PC-9 (cell line): ENCODE data around the gene LARP7. TPM values are rescaled to one million over a fixed set of nuclear protein-coding genes. Genes with fewer than 3 reads are reported as not detected.

ENCODE experiments used
- BruUV-seq: library from RNA; stranded (reverse); fragments of 400-500 nt; replicated peaks from 2 replicates; lab custom pipeline; 2021; lab: Mats Ljungman, UMichigan
- CTCF ChIA-PET: fragments of 300-600 bp; sonication (Branson Sonifier 250); formaldehyde crosslinking; loops from one replicate; lab custom pipeline; 2022; ENCODE audit warnings: antibody characterized with exemption; lab: Charles Lee
- POLR2A ChIA-PET: fragments of 300-600 bp; sonication (Branson Sonifier 250); formaldehyde crosslinking; loops from one replicate; lab custom pipeline; 2022; ENCODE audit warnings: antibody characterized with exemption; ENCODE audit not compliant: unreplicated experiment; lab: Charles Lee
- DNase-seq, 2 experiments: peaks; one replicate each; pipeline versions ENCODE4 v3.0.0 to v3.0.0-alpha.2; 2015 to 2022; ENCODE audit warnings: mixed read lengths in 1 of 2
- H2AFZ ChIP-seq: fragments of 200-600 bp; sonication (generic); 2 replicates; pipeline ENCODE4 v1.8.1; 2017; ENCODE audit warnings: antibody characterized with exemption
- H3F3A ChIP-seq: fragments of 200-600 bp; sonication (generic); 2 replicates; pipeline ENCODE4 v1.8.1; 2017; ENCODE audit warnings: antibody characterized with exemption, mild to moderate bottlenecking, low read depth; ENCODE audit not compliant: insufficient read depth
- H3K27ac ChIP-seq: fragments of 200-600 bp; sonication (generic); 2 replicates; pipeline ENCODE4 v1.6.1; 2016; ENCODE audit warnings: mixed run types
- H3K27me3 ChIP-seq: fragments of 200-600 bp; sonication (generic); 2 replicates; pipeline ENCODE4 v1.6.1; 2016; ENCODE audit warnings: low read depth, mixed run types; ENCODE audit not compliant: insufficient read depth
- H3K36me3 ChIP-seq: fragments of 200-600 bp; sonication (generic); 2 replicates; pipeline ENCODE4 v1.6.1; 2016; ENCODE audit warnings: low read depth, mixed run types
- H3K4me1 ChIP-seq: fragments of 200-600 bp; sonication (generic); replicated peaks from 2 replicates; pipeline ENCODE4 v1.6.1; 2016; ENCODE audit warnings: mixed run types; ENCODE audit not compliant: insufficient read depth
- H3K4me2 ChIP-seq: fragments of 200-600 bp; sonication (generic); 2 replicates; pipeline ENCODE4 v1.6.1; 2017; ENCODE audit warnings: mixed run types
- H3K4me3 ChIP-seq: fragments of 200-600 bp; sonication (generic); 2 replicates; pipeline ENCODE4 v1.6.1; 2016; ENCODE audit warnings: mixed run types
- H3K79me2 ChIP-seq: fragments of 200-600 bp; sonication (generic); 2 replicates; pipeline ENCODE4 v1.6.1; 2017; ENCODE audit warnings: low read depth, mixed run types
- H3K9me2 ChIP-seq: fragments of 200-600 bp; sonication (generic); 2 replicates; pipeline ENCODE4 v1.8.1; 2017; ENCODE audit warnings: mild to moderate bottlenecking; ENCODE audit not compliant: insufficient read depth
- H3K9me3 ChIP-seq: fragments of 200-600 bp; sonication (generic); 2 replicates; pipeline ENCODE4 v1.8.1; 2016; ENCODE audit warnings: low read depth; ENCODE audit not compliant: insufficient read depth
- H4K20me1 ChIP-seq: fragments of 200-600 bp; sonication (generic); 2 replicates; pipeline ENCODE4 v1.8.1; 2017; ENCODE audit not compliant: insufficient read depth
- EZH2 ChIP-seq: fragments of 200-600 bp; sonication (generic); IDR thresholded peaks from 2 replicates; pipeline ENCODE4 v1.8.0; 2017; ENCODE audit warnings: antibody characterized with exemption, low read depth
- intact Hi-C: fragments of 100-400 bp; cut with micrococcal nuclease; formaldehyde crosslinking; loops from one replicate; pipeline ENCODE4 v1.10.0; 2022; ENCODE audit not compliant: unreplicated experiment
- total RNA-seq: library from RNA; stranded (reverse); gene quantifications from 2 replicates; pipeline ENCODE4 v1.2.3, GENCODE V29; 2021
- TF ChIP-seq, protein P1 (sequence below): fragments of 200-600 bp; sonication (generic); conservative IDR thresholded peaks from 2 replicates; pipeline ENCODE4 v1.6.1; 2017; ENCODE audit warnings: mixed run types, antibody characterized with exemption, mild to moderate bottlenecking, moderate library complexity

The LARP7 gene
- total RNA-seq, 1 experiment from 2014 or later: 47.8 TPM

DNA sequence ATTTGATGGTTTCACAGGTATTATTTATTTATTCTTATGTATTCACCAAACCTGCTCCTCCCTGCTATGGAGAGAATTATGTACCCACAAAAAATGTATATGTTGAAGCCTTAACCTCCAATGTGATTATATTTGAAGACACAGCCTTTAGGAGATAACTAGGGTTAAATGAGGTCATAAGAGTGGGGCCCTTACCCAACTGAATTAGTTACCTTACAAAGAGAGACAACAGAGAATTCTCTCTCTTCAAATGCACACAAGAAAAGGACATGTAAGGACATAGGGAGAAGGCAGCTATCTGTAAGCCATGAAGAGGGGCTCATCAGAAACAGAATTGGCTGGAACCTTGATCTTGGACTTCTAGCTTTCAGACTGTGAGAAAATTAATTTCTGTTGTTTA, 44.2 kb upstream of the LARP7 start:
- no TSS peak for BruUV-seq
- peaks cover 7% of the 10 kb centered on the region for H3K4me1 ChIP-seq
- no peak overlapping the region for H2AFZ ChIP-seq
- no peaks in the 10 kb centered on the region for H3K79me2 ChIP-seq
- no peak overlapping the region for H3K4me2 ChIP-seq
- TF ChIP-seq EZH2: no peak
- TF ChIP-seq, protein P1, sequence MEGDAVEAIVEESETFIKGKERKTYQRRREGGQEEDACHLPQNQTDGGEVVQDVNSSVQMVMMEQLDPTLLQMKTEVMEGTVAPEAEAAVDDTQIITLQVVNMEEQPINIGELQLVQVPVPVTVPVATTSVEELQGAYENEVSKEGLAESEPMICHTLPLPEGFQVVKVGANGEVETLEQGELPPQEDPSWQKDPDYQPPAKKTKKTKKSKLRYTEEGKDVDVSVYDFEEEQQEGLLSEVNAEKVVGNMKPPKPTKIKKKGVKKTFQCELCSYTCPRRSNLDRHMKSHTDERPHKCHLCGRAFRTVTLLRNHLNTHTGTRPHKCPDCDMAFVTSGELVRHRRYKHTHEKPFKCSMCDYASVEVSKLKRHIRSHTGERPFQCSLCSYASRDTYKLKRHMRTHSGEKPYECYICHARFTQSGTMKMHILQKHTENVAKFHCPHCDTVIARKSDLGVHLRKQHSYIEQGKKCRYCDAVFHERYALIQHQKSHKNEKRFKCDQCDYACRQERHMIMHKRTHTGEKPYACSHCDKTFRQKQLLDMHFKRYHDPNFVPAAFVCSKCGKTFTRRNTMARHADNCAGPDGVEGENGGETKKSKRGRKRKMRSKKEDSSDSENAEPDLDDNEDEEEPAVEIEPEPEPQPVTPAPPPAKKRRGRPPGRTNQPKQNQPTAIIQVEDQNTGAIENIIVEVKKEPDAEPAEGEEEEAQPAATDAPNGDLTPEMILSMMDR: no peak
- DNase-seq: no peak
- H4K20me1 ChIP-seq: no peaks in the 10 kb centered on the region
- no peak overlapping the region for H3K4me3 ChIP-seq
- POLR2A ChIA-PET: no interaction called here
- no peaks in the 10 kb centered on the region for H3K27me3 ChIP-seq
- no peak overlapping the region for H3K27ac ChIP-seq
- CTCF ChIA-PET: no interaction called here
- no peaks in the 10 kb centered on the region for H3K9me3 ChIP-seq
- H3K36me3 ChIP-seq: no peaks in the 10 kb centered on the region
- intact Hi-C loops: no loop called here
- no peaks in the 10 kb centered on the region for H3F3A ChIP-seq
- H3K9me2 ChIP-seq: no peaks in the 10 kb centered on the region

DNA sequence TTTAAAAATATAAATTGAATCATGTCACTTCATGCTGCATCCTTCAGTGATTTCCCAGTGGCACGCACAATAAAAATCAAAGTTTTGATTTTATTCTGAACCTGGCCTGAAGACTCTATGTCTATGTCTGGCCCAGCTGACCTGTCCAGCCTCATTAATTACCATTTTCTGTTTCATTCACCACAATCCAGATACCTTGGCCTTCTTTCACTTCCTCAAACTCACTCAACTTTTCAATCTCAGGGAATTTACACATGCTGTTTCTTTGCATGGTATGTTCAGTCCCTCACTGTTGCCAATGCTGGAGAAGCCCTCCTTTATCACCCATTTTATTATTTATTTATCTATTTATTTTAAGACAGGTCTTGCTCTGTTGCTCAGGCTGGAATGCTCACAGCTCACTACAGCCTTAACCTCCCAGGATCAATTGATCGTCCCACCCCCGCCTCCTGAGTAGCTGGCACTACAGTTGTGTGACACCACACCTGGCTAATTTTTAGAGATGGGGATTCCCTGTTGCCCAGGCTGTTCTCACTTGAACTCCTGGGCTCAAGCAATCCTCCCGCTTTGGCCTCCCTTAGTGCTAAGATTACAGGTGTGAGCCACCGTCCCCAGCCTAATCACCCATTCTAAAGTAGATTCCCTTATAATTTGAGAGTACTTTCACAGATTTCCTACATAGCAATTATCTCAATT, 43.4 kb upstream of the LARP7 start:
- Histone ChIP-seq H3K4me3 (no peak overlapping the region), H3K9me3 (no peaks in the 10 kb centered on the region), H3K36me3 (no peaks in the 10 kb centered on the region), H3K4me2 (no peak overlapping the region), H3K79me2 (no peaks in the 10 kb centered on the region), H3K4me1 (peaks cover 7% of the 10 kb centered on the region), H4K20me1 (no peaks in the 10 kb centered on the region), H3K27ac (no peak overlapping the region), H2AFZ (no peak overlapping the region), H3K27me3 (no peaks in the 10 kb centered on the region), H3K9me2 (no peaks in the 10 kb centered on the region), H3F3A (no peaks in the 10 kb centered on the region)
- intact Hi-C loops: no loop called here
- ChIA-PET CTCF (no interaction called here), POLR2A (no interaction called here)
- no peak for TF ChIP-seq EZH2
- TF ChIP-seq, protein P1: no peak
- BruUV-seq: no TSS peak
- no peak for DNase-seq

DNA sequence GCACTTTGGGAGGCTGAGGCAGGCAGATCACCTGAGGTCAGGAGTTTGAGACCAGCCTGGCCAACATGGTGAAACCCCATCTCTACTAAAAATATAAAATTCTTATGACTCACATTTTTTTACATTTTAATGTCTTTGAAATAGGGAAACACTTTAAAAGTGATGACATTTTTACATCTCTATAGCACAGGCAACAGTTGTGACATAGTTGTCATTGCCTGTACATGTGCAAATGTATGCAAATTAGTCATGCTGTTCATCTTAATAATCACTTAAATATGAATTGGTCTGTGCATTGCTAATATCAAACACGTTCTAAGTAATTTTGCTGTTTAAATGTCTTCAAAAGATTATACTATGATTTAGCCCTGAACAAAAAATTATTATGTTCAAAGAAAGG, 42.0 kb upstream of the LARP7 start:
- no TSS peak for BruUV-seq
- Histone ChIP-seq H3K79me2 (no peaks in the 10 kb centered on the region), H3K27me3 (no peaks in the 10 kb centered on the region), H3F3A (no peaks in the 10 kb centered on the region), H3K9me2 (no peaks in the 10 kb centered on the region), H3K36me3 (no peaks in the 10 kb centered on the region), H3K4me1 (no peaks in the 10 kb centered on the region), H3K27ac (no peak overlapping the region), H3K9me3 (no peaks in the 10 kb centered on the region), H4K20me1 (no peaks in the 10 kb centered on the region), H2AFZ (no peak overlapping the region), H3K4me2 (no peak overlapping the region), H3K4me3 (no peak overlapping the region)
- DNase-seq: no peak
- TF ChIP-seq EZH2: no peak
- TF ChIP-seq, protein P1: no peak
- ChIA-PET POLR2A (no interaction called here), CTCF (no interaction called here)
- intact Hi-C loops: no loop called here
